Thoracic aorta (tissue), 2 donors: ENCODE measurements around the gene KLK15. TPM values are rescaled to one million over a fixed set of nuclear protein-coding genes. Genes with fewer than 3 reads are reported as not detected.

ENCODE experiments used
- ATAC-seq: fragments of 150-250 bp; one replicate; pipeline ENCODE4 v1.8.0; 2017; ENCODE audit warnings: low read depth; ENCODE audit not compliant: insufficient number of reproducible peaks, low FRiP score
- DNase-seq: peaks from one replicate; pipeline ENCODE4 v3.0.0-alpha.2; 2020; ENCODE audit warnings: low spot score
- H3K27ac ChIP-seq, 2 donors: fragments of 200-600 bp; sonication (generic); 1 replicate in 1 of 2; 2 replicates in 1 of 2; pipeline ENCODE4 v1.5.1; 2016; ENCODE audit warnings: mild to moderate bottlenecking in 2 of 2, moderate library complexity in 2 of 2
- H3K27me3 ChIP-seq: fragments of 200-600 bp; sonication (generic); replicated peaks from 2 replicates; pipeline ENCODE4 v1.6.0; 2016; ENCODE audit warnings: mild to moderate bottlenecking; ENCODE audit not compliant: insufficient read depth
- H3K36me3 ChIP-seq: fragments of 200-600 bp; sonication (generic); one replicate; pipeline ENCODE4 v1.5.1; 2016
- H3K4me1 ChIP-seq, 2 donors: fragments of 200-600 bp; sonication (generic); 1 replicate in 1 of 2; 2 replicates in 1 of 2; pipeline versions ENCODE4 v1.5.1 to v1.6.0; 2016; ENCODE audit warnings: low read depth in 2 of 2, mild to moderate bottlenecking in 1 of 2; ENCODE audit not compliant: control insufficient read depth in 1 of 2
- H3K4me3 ChIP-seq: fragments of 200-600 bp; sonication (generic); 2 replicates; pipeline ENCODE4 v1.5.1; 2016; ENCODE audit warnings: mild to moderate bottlenecking
- H3K9me3 ChIP-seq: fragments of 200-600 bp; sonication (generic); 2 replicates; pipeline ENCODE4 v1.5.1; 2016
- CTCF ChIP-seq: fragments of 200-600 bp; sonication (generic); IDR thresholded peaks from one replicate; pipeline ENCODE4 v1.5.1; 2019; ENCODE audit warnings: antibody characterized with exemption
- total RNA-seq, 2 donors: library from RNA; depleted of rRNA; stranded (reverse); fragments of >200 nt; gene quantifications; one replicate each; pipeline versions ENCODE4 v1.1.0 to v1.2.3, GENCODE V29; 2016

KLK15 gene
- total RNA-seq, 2 donors from 2014 or later: not detected

GRCh38 chr19:50798659-50799546, 34.5 kb downstream of the KLK15 start:
- no peak for ATAC-seq
- H3K9me3 ChIP-seq: no peaks in the 10 kb centered on the region
- TF ChIP-seq CTCF: no peak
- no peak for DNase-seq
- peaks cover 14% of the 10 kb centered on the region for H3K36me3 ChIP-seq
- H3K4me1 ChIP-seq: peaks cover 11 to 13% of the 10 kb centered on the region in 2 donors
- H3K27me3 ChIP-seq: no peaks in the 10 kb centered on the region
- no peak overlapping the region for H3K27ac ChIP-seq
- H3K4me3 ChIP-seq: no peak overlapping the region

- DNase-seq: no peak
- peaks cover 14% of the 10 kb centered on the region for H3K36me3 ChIP-seq
- no peak for TF ChIP-seq CTCF
- H3K9me3 ChIP-seq: no peaks in the 10 kb centered on the region
- no peak overlapping the region for H3K27ac ChIP-seq
- no peaks in the 10 kb centered on the region for H3K27me3 ChIP-seq
- no peak overlapping the region for H3K4me3 ChIP-seq
- H3K4me1 ChIP-seq: peaks cover 2 to 5% of the 10 kb centered on the region in 2 donors
- no peak for ATAC-seq
Measured at GRCh38 chr19:50797781-50798658, 35.4 kb downstream of the KLK15 start.

- TF ChIP-seq CTCF: no peak
- Histone ChIP-seq H3K4me1 (no peaks in the 10 kb centered on the region), H3K27ac (no peak overlapping the region), H3K9me3 (no peaks in the 10 kb centered on the region), H3K36me3 (peaks cover 14% of the 10 kb centered on the region), H3K27me3 (no peaks in the 10 kb centered on the region), H3K4me3 (no peak overlapping the region)
- ATAC-seq (no peak), DNase-seq (no peak)
Measured at GRCh38 chr19:50797429-50797780, 36.0 kb downstream of the KLK15 start.

- H3K4me1 ChIP-seq: no peaks in the 10 kb centered on the region
- no peak overlapping the region for H3K27ac ChIP-seq
- ATAC-seq: no peak
- no peak overlapping the region for H3K4me3 ChIP-seq
- no peaks in the 10 kb centered on the region for H3K9me3 ChIP-seq
- peaks cover 14% of the 10 kb centered on the region for H3K36me3 ChIP-seq
- H3K27me3 ChIP-seq: no peaks in the 10 kb centered on the region
- no peak for DNase-seq
- no peak for TF ChIP-seq CTCF
Measured at GRCh38 chr19:50796634-50797428, 36.5 kb downstream of the KLK15 start.
